NCI-H1930 (cell line): ENCODE data around the gene SH2D4B.

ENCODE experiments used
- DNase-seq, 2 experiments: peaks; one replicate each; lab custom pipeline; 2025; lab: John Stamatoyannopoulos, UW

The SH2D4B gene

DNA sequence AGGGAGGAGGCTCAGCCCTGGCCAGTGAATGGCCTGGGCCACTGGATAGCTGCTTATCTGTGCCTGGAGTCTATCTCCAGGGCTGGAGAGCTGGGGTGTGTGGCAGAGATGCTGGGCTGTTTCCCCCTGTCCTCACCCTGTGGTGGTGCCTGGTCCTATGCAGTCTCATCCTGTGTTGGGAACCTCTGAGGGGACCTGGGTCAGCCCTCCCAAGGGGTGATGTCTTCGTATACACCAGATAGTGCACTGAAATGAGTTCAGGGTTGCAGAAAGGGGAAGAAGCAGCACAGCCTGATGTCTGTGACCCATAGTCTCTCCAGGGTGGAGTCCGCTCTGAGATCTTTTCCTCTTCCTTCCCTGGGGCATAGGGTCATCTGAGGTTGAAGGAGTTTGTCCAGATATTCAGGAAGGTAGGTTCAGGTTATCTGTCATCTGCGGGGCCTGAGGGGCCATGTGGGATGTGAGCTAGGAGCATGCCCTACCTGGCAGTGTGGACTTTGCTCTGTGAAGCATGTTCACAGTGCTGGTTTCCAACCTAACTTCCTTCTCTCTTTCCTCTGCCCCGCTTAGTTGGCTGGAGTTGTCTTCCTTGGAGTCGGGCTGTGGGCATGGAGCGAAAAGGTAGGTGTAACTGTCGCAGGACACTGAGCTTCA lies 33.4 kb upstream of the SH2D4B start:
- DNase-seq: no peak

DNA sequence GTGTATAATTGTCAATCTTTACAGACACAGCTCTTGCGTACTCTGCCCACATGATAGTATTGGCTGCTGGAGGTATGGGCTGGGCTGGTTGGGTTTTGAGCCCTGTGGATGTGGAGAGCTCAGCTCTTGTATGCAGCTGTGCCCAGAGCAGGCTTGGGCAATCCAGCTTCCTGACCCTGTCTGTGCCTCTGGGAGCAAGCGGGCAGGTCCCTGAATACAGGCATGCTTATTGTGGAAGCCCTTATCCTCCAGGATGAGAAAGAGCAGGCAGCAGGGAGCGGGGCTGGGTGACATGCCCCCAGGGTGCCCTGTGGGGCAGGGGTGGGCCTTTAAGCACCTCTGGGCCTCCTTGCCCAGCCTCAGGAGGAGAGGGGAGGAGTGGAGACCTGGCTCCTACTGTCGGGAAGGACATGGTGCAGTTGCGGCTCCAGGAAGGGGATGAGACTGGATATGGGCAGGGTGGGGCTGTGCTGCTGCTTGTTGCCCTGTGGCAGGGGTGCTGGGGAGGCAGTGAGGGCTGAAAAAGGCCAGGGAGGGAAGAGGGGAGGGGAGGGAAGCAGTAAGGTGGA lies 32.7 kb upstream of the SH2D4B start:
- DNase-seq: no peak

DNA sequence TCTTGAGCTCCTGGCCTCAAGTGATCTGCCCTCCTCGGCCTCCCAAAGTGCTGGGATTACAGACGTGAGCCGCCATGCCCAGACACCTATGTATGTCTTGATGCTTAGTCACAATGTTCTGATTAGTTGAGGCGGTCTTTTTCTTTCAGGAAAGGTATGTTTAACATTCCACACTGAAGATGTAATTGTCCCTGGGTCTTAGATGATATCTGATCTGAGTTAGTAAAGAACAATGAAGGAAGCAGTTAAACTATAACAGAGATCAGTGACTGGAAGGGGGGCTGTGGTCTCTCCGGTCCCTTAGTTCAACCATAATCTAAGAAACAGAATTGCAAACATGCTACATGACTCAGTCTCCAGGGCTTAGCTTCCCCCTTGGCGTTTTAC lies 31.5 kb upstream of the SH2D4B start:
- no peak for DNase-seq

DNA sequence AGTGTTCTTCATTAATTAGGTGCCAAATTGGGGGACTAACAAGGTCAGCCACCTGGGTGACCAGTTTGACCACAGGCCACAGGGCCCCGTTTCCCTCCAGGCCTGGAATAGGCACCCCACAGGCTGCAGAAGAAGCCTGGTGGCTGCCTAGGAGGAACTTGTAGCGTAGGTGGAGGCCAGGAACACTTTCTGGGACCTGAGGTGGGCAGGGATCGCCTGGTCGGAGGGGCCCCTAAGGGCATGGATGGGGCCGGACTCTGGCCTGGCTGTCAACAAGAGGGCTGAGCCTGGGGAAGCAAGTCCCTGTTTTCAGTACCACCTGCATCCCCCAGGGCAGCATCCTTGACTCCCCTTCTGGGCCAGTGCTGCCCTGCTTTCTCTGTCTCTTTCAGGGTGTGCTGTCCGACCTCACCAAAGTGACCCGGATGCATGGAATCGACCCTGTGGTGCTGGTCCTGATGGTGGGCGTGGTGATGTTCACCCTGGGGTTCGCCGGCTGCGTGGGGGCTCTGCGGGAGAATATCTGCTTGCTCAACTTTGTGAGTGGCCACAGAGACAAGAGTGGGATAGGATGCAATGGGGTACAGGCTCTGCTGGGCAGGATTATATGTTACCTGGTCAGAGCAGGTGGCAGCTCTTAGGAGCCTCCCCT lies 30.7 kb upstream of the SH2D4B start:
- DNase-seq: no peak

DNA sequence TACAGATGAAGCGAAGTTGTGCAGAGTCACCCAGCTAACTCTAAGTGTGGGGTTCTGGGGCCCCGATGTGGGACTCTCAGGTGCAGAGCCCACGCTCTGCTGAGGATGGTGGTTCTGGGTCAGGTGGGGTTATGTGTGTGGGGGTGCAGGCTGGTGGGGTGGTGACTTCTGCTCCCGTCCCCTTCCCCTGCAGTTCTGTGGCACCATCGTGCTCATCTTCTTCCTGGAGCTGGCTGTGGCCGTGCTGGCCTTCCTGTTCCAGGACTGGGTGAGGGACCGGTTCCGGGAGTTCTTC lies 28.6 kb upstream of the SH2D4B start:
- DNase-seq: no peak

DNA sequence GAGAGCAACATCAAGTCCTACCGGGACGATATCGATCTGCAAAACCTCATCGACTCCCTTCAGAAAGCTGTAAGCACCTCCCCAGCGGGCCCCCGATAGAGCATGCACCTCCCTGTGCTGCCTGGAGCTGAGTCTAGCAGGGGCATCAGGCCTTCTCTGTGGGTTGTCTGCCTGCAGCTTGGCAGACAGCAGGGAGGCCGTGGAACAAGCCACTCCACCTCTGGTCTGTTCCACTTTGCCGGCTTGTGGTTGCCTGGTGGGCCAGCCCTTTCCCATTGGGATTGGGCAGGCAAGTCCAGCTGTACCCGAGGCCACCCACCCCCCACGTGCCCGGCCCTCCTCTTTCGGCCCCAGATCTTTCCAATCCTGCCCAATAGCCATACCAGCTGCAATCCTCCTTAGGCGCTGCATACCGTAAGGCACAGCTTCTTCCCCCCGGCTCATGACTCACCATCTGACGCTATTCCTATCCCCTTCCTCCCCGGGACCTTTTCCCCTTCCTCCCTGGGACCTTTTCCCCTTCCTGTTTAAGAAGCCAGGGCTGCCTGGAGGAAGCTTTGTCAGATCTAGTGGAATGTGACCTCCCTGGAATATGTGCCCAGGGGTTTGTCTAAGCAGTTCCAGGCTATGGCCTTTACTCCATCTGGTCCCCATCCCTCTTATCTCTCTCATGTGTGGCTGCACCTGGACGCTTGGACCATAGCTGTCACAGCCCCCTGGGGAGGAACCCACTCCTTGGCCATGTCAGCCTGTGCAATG lies 28.1 kb upstream of the SH2D4B start:
- no peak for DNase-seq

DNA sequence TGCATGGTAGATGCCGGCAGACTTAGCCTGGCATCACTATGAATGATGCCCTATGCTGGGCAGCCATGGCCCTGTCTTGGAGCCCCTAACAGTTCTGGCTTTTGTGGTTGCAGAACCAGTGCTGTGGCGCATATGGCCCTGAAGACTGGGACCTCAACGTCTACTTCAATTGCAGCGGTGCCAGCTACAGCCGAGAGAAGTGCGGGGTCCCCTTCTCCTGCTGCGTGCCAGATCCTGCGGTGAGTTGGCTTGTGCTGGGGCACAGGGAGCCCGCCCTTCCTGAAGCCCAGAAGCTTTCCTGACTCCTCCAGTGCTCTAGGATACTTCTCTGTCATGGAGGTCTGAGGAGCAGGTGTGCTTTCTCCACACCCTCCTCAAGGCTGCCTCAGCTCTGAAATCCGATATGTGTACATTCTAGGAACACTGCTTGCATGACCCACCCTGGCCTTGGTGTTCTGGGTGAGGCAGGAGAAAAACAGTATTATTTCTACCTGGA lies 25.6 kb upstream of the SH2D4B start:
- no peak for DNase-seq

DNA sequence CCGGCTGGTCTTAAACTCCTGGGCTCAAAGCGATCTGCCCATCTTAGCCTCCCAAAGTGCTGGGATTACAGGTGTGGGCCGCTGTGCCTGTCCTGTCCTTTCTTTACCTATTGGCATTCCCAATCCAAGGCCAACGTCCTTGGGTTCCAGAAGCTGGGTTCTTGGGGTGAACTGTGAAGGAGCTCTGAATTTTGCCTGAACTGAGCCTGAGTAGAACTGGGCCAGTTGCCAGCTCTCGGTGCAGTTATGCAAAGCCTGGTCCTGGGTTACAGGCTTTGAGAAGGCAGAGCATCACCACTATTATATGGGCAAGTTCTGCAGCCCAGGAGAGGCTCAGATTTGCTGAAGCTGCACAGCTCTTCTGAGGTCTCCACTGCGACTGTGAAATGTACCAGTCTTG lies 24.6 kb upstream of the SH2D4B start:
- no peak for DNase-seq

DNA sequence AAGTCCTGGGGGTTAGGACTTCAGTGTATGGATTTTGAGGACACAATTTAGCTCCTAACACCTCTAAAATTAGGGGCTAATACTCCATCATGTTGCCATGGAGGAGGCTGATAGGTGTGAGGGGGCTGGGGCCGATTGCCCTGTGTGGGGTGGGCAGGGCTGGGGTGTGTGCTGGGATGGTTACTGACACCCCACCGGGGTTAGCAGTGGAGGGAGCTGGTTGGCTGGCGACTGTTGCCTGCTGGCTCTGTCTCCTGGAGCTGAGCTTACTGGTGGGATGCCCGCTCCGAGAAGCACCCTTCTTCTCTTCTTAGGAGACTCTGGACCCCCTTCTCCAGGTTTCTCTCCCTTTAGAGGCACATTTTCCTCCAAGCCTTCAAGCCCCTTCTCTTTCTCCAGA lies 22.2 kb upstream of the SH2D4B start:
- DNase-seq: no peak

DNA sequence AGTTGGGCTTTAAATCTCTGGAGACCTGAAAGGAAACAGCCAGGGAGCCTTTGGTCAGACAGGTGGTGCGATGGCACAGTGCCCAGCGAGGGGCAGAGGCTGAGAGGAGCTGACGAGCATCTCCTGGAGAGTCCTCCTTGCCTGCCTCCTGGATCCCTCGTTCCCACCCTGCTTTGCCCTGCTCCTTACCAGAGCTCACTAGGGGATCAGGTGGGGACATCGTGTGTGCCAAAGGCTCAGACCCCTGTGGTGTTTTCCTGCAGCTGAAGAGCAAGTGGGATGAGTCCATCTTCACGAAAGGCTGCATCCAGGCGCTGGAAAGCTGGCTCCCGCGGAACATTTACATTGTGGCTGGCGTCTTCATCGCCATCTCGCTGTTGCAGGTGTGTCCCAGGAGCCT lies 21.8 kb upstream of the SH2D4B start:
- DNase-seq: no peak

DNA sequence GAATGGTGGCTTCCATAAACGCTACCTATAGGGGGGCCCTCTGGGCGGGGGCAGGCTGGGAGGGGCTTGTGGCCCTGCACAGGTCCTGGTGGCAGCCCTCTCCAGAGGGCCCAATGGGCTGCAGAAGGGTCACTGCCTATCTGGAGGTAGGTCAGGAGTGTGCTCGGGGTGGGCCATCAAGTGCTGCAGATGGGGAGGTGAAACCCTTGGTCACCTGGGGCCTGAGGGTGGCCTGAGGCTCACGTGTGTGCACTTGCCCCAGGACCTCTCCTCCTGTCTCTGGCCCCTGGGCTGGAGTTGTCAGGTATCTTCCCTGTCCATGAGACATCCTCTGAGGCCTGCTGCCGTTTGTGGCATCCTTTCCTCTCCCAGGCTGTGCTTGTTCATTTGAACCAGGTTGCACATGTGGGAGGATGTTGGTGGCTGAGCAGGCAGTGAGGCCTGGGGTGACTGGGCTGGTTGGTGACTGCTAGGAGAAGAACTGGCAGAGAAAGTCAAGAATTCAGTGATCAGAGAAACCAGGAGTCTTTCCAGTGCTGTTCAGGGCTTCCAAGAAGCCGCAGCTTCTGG lies 21.1 kb upstream of the SH2D4B start:
- DNase-seq: no peak

DNA sequence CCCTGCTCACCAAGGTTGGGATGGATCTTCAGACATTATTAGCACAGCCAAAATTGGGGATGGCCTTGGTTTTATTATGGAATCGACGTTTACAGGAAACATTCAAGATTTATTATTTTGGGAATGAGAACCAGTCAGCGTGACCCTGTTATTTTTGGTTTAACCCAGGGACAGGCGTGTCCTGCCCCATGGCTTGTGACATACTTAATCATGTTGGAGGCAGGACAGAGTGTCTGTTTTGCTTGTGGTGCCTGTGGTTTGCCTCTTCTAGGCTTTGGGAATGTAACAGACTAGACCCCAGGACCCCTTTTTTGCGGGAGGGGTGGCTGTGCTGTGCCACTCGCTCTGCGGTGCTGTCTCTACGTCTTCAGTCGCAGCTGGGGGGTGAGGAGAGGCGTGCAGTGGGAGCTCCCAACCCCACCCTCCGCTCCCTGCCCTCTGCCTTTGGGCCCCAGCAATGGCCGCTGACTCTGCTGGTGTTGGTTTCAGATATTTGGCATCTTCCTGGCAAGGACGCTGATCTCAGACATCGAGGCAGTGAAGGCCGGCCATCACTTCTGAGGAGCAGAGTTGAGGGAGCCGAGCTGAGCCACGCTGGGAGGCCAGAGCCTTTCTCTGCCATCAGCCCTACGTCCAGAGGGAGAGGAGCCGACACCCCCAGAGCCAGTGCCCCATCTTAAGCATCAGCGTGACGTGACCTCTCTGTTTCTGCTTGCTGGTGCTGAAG lies 20.1 kb upstream of the SH2D4B start:
- no peak for DNase-seq

DNA sequence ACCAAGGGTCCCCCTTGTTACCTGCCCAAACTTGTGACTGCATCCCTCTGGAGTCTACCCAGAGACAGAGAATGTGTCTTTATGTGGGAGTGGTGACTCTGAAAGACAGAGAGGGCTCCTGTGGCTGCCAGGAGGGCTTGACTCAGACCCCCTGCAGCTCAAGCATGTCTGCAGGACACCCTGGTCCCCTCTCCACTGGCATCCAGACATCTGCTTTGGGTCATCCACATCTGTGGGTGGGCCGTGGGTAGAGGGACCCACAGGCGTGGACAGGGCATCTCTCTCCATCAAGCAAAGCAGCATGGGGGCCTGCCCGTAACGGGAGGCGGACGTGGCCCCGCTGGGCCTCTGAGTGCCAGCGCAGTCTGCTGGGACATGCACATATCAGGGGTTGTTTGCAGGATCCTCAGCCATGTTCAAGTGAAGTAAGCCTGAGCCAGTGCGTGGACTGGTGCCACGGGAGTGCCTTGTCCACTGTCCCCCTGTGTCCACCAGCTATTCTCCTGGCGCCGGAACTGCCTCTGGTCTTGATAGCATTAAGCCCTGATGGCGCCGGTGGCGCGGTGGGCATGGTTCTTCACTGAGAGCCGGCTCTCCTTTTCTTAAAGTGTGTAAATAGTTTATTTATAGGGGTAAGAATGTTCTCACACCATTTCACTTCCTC lies 19.4 kb upstream of the SH2D4B start:
- no peak for DNase-seq

DNA sequence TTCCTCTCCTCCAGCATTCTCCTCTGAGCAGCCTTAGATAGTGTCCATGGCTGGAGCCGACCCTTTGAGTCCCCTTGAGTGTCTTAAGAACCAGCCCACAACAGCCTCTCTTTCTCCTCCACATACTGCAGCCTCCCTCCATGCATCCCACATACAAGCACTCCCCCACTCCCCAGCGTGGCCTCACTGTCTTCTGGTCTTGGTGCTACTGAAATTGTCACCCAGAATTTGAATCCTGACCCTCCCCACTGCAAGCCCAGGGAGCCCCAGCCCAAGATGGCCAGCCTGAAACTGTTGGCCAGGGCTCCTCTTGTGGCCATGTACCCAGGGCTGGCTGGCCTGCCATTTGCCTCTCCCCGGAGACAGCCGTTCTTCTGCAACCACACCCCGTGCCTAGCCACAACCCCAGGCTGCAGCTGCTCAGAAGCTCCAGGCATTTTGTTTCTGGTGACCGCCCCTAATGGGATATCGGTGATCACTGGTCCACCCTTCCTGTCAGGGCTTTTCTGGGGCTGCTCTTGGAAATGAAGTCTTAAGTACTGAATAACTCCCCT lies 18.8 kb upstream of the SH2D4B start:
- DNase-seq: no peak

DNA sequence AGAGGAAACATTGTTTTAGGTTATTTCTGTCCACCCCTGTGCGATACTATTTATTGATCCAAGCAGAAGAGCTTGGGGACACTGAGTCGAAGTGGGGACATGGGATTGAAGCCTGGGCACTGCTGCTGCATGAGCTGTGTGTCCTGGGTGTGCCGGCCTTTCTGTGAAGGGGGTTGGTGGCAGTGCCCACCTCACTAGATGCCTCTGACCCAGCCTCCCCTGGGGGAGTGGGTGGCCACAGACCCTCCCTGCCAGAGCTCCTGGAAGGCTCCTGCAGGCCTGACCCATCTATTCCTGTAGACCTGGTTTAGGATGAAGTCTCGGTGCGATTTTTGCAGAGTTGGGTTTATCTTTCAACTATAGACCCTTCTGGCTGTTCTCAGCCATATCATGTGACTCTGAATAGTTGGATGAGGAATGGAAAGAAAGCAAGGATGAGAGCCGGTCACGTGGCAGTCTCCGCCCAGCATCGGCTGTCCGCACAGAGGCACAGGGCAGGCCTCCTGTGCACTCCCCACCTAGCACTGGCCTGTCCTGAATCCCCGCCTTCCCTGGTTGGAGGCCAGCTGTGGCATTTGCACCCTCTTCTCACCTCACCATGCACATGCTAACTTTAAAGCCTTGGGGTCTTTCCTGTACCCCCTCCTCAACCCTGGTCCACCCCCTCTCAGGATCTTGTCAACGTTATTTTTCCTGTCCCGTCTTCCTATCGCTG lies 17.6 kb upstream of the SH2D4B start:
- DNase-seq: no peak

DNA sequence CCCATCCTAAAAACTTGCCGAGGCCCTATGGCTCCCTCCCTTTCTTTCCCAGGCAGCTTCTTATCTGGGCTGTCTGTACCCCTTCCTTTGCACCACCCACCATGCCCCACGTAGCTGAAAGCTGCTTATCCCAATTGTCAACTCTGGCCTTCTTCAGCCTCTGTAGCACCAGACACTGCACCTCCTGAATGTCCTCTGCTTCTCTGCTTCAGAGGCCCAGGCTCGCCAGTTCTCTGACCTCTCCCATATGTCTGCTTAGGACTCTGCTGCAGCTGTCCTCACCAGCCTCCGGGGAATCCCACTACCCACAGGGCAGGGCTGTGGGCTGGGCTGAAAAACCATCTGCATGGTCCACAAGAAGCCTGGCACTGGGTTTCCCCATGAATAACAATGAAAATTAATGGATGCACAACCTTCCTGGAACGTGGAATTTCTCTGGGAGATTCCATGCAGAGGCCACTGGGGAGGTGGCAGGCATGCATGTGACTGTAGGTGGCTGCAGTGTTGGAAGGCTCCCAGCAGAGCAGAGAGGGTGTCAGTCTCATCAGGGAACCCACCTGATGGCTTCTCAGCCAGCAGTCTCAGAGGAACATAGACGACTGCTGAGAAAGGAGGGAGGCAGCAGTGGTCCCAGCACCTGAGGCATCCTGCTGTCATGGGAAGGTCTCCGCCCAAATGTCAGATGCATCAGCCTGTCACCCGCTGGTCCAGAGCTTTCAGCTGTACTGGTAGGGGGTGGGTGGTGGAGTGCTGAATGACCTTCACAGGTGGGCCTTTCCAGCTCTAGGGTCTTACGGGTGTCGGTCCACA lies 16.8 kb upstream of the SH2D4B start:
- DNase-seq: no peak

DNA sequence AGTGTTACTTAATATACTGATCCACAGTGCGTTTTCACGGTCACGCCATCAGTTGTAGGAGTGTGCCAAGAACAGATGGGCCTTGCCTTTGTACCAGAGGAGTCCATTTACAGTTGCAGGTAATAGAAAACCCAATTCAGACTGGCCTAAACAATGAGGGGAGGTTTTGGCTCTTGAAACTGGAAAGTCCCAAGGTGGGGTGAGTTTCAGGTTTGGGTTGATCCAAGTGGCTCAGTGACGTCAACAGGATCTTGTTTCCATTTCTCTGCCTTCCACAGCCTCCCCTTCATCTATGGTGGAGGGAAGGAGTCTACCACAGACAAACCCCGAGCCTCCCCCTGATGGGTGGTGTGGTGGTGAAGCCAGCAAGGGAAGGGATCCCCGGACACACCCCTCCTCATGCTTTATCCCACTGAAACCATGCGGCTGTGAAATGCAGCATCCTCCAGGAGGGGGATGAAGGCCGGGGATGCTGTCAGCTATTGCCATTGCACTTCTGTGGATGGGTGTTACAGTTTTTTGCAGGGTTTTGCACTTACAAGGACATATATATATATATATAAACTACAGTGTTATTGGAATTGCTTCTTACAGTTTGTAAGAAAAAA lies 14.8 kb upstream of the SH2D4B start:
- DNase-seq: no peak

DNA sequence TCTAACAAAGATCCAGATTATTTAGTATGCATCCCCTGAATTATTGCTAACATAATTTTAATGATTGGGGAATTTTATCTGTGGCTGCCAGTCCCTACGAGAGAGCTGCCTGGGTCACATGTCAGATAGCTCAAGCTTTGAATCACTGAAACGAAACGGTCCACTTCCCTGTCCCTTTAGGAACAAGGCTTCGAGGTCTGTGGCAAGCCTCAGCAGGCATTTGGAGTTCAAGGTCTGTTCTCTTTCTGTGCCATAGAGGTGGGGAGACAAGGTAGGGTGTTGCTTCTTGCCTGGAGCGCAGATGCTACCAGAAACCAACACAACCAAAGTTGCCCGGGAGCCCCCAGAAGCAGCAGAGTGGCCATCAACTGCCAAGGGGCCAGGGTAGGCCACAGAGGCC lies 13.9 kb upstream of the SH2D4B start:
- no peak for DNase-seq

DNA sequence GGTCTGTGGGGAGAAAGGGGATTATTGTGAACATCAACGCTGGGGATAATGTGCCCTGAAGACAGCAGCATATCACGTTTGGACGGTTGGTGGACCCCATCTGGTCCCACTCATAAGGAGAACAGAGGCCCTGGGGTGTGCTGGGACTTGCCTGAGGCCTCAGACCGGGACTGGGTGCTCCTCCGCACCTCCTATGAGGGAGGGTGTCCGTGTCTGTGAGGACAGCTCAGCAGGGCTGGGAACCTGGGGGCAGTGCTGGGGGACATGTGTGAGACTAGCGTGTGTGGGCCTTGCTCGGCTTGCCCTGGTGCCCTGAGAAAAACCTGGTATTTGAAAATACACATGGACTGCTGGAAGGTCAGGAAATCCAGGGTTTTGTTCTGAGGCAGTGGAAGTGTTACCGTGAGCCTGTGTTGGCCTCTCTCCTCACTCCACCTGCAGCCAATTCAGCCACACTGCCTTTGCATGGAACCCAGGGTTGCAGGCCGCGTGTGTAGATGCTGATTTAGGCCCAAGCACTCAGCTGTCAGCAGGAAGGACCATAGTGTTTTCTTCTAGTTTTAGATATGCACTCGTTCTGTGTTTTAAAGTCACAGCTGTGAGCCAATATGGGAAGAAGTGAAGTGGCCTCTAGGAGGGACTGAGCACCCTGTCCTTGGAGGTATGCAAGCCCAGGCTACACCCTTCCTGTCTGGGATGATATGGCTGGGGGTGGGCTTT lies 13.4 kb upstream of the SH2D4B start:
- DNase-seq: no peak
